Neural cell (in vitro differentiated cells): ENCODE results near the gene NPNT.

Source experiments
- CTCF ChIP-seq: fragments of 450-650 bp; IDR thresholded peaks from 2 replicates; pipeline ENCODE4 v1.5.1; 2014; ENCODE audit warnings: antibody characterized with exemption, mild to moderate bottlenecking, moderate library complexity; ENCODE audit not compliant: poor library complexity, severe bottlenecking
- EP300 ChIP-seq: fragments of 450-650 bp; conservative IDR thresholded peaks from 2 replicates; pipeline ENCODE4 v1.6.1; 2014; ENCODE audit warnings: antibody characterized with exemption, mild to moderate bottlenecking, moderate library complexity; ENCODE audit not compliant: poor library complexity, severe bottlenecking
- POLR2AphosphoS5 ChIP-seq: IDR thresholded peaks from 2 replicates; pipeline ENCODE4 v1.6.1; 2012
- RAD21 ChIP-seq: fragments of 450-650 bp; conservative IDR thresholded peaks from 2 replicates; pipeline ENCODE4 v1.6.1; 2014; ENCODE audit warnings: antibody characterized with exemption, mild to moderate bottlenecking, moderate library complexity
- REST ChIP-seq: IDR thresholded peaks from 2 replicates; pipeline ENCODE4 v1.6.1; 2012; ENCODE audit warnings: borderline replicate concordance

DNA sequence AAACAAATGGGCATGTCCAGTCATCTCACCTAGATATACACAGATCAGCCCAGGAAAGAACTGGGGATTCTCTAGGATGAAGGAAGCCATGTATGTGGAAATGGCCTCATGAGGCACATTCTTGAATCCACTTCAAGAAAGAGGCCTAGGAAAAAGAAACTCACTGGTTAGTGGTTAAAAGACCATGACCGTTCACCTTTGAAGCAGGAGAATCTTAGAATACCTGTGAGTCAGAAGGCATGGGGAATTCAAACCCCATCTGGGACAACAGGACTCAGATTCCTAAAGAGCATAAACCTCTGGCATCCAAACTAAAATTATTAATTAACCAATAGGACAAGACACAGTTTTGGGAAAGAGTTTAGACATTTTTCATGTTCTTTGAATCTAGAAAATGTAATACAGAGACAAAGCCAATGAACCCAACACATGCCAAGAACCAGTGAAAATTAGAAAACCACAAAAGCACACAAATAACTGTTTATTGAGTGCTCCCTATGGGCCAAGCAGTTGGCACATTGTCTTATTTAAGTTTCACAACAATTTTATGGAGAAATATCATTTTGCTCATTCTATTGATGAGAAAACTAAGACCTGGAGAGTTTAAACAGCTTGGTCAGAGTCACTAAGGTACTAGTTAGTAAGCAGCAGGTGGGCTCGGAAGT lies 97.5 kb downstream of the NPNT start:
- no peak for TF ChIP-seq RAD21
- no peak for TF ChIP-seq CTCF
- no peak for TF ChIP-seq EP300
- no peak for TF ChIP-seq POLR2AphosphoS5
- no peak for TF ChIP-seq REST
